T-helper 17 cell (primary cell): ENCODE results near the gene SACM1L. TPM values are rescaled to one million over a fixed set of nuclear protein-coding genes. Genes with fewer than 3 reads are reported as not detected.

ENCODE experiments used
- ATAC-seq: fragments of 150-1000 bp; cut with Tn5 transposase; 2 replicates; pipeline ENCODE4 v1.10.0; 2021; ENCODE audit warnings: mild to moderate bottlenecking, moderate library complexity
- DNase-seq, 3 donors: peaks; one replicate each; pipeline versions ENCODE4 v3.0.0 to v3.0.0-alpha.2; 2020 to 2021
- H3K9me3 ChIP-seq: one replicate; pipeline ENCODE4 v1.7.0; 2013; ENCODE audit warnings: low read length, mild to moderate bottlenecking; ENCODE audit not compliant: control insufficient read depth, poor library complexity, severe bottlenecking
- H3K27ac Mint-ChIP-seq: one replicate; pipeline ENCODE4 v1.8.0; 2022; ENCODE audit warnings: mild to moderate bottlenecking, moderate library complexity, mixed read lengths
- H3K27me3 Mint-ChIP-seq: one replicate; pipeline ENCODE4 v1.8.0; 2022; ENCODE audit warnings: mixed read lengths
- H3K36me3 Mint-ChIP-seq: one replicate; pipeline ENCODE4 v1.8.0; 2022; ENCODE audit warnings: low read depth, mixed read lengths
- H3K4me1 Mint-ChIP-seq: one replicate; pipeline ENCODE4 v1.8.0; 2022; ENCODE audit warnings: mild to moderate bottlenecking, mixed read lengths
- H3K4me3 Mint-ChIP-seq: one replicate; pipeline ENCODE4 v1.8.0; 2022; ENCODE audit warnings: mild to moderate bottlenecking, moderate library complexity, mixed read lengths
- total RNA-seq, 4 donors: library from RNA in 2 of 4; stranded (reverse) in 2 of 4; gene quantifications; one replicate each; pipeline ENCODE4 v1.2.3 and lab custom pipeline; 2022 to 2026

The SACM1L gene
- total RNA-seq, 2 donors from 2014 or later: 61.0 to 62.5 TPM

GRCh38 chr3:45774581-45775521 lies 85.7 kb downstream of the SACM1L start:
- Mint-ChIP-seq H3K4me1 (peaks cover 30% of the 10 kb centered on the region), H3K4me3 (no peak overlapping the region), H3K27ac (no peak overlapping the region), H3K36me3 (no peaks in the 10 kb centered on the region), H3K27me3 (peaks cover 20% of the 10 kb centered on the region)
- H3K9me3 ChIP-seq: no peaks in the 10 kb centered on the region
- DNase-seq (no peak), ATAC-seq (no peak)

GRCh38 chr3:45775571-45776300 lies 86.5 kb downstream of the SACM1L start:
- Mint-ChIP-seq H3K27ac (no peak overlapping the region), H3K4me3 (no peak overlapping the region), H3K36me3 (no peaks in the 10 kb centered on the region), H3K27me3 (peaks cover 20% of the 10 kb centered on the region), H3K4me1 (peaks cover 30% of the 10 kb centered on the region)
- no peak for ATAC-seq
- no peaks in the 10 kb centered on the region for H3K9me3 ChIP-seq
- DNase-seq: no peak

GRCh38 chr3:45776301-45776595 lies 87.1 kb downstream of the SACM1L start:
- no peak for ATAC-seq
- H3K27ac Mint-ChIP-seq: no peak overlapping the region
- peaks cover 27% of the 10 kb centered on the region for H3K4me1 Mint-ChIP-seq
- no peaks in the 10 kb centered on the region for H3K36me3 Mint-ChIP-seq
- no peaks in the 10 kb centered on the region for H3K9me3 ChIP-seq
- H3K4me3 Mint-ChIP-seq: no peak overlapping the region
- DNase-seq: no peak
- H3K27me3 Mint-ChIP-seq: peaks cover 20% of the 10 kb centered on the region

- H3K4me3 Mint-ChIP-seq: no peak overlapping the region
- no peaks in the 10 kb centered on the region for H3K9me3 ChIP-seq
- H3K4me1 Mint-ChIP-seq: peaks cover 26% of the 10 kb centered on the region
- DNase-seq (no peak), ATAC-seq (no peak)
- H3K36me3 Mint-ChIP-seq: no peaks in the 10 kb centered on the region
- no peak overlapping the region for H3K27ac Mint-ChIP-seq
- H3K27me3 Mint-ChIP-seq: peaks cover 20% of the 10 kb centered on the region
These were observed 87.4 kb downstream of the SACM1L start for GRCh38 chr3:45776611-45777010.

- DNase-seq: no peak
- ATAC-seq: no peak
- H3K9me3 ChIP-seq: no peaks in the 10 kb centered on the region
- Mint-ChIP-seq H3K27me3 (peaks cover 20% of the 10 kb centered on the region), H3K4me3 (no peak overlapping the region), H3K27ac (no peak overlapping the region), H3K36me3 (no peaks in the 10 kb centered on the region), H3K4me1 (peaks cover 19% of the 10 kb centered on the region)
These were observed 88.0 kb downstream of the SACM1L start for GRCh38 chr3:45777111-45777745.

- Mint-ChIP-seq H3K4me3 (no peak overlapping the region), H3K27me3 (peaks cover 20% of the 10 kb centered on the region), H3K36me3 (no peaks in the 10 kb centered on the region), H3K27ac (no peak overlapping the region), H3K4me1 (peaks cover 13% of the 10 kb centered on the region)
- ATAC-seq: no peak
- no peaks in the 10 kb centered on the region for H3K9me3 ChIP-seq
- DNase-seq: no peak
These were observed 88.7 kb downstream of the SACM1L start for GRCh38 chr3:45777746-45778386.

GRCh38 chr3:45778761-45779201 lies 89.6 kb downstream of the SACM1L start:
- no peak for DNase-seq
- Mint-ChIP-seq H3K27ac (no peak overlapping the region), H3K27me3 (peaks cover 20% of the 10 kb centered on the region), H3K4me3 (no peak overlapping the region), H3K4me1 (peaks cover 7% of the 10 kb centered on the region), H3K36me3 (no peaks in the 10 kb centered on the region)
- no peak for ATAC-seq
- no peaks in the 10 kb centered on the region for H3K9me3 ChIP-seq

- no peaks in the 10 kb centered on the region for H3K9me3 ChIP-seq
- H3K27ac Mint-ChIP-seq: no peak overlapping the region
- no peak for ATAC-seq
- H3K4me3 Mint-ChIP-seq: no peak overlapping the region
- H3K36me3 Mint-ChIP-seq: no peaks in the 10 kb centered on the region
- H3K4me1 Mint-ChIP-seq: peaks cover 3% of the 10 kb centered on the region
- H3K27me3 Mint-ChIP-seq: peaks cover 9% of the 10 kb centered on the region
- no peak for DNase-seq
These were observed 90.8 kb downstream of the SACM1L start for GRCh38 chr3:45779746-45780735.

GRCh38 chr3:45781271-45781670 lies 92.1 kb downstream of the SACM1L start:
- DNase-seq (no peak), ATAC-seq (no peak)
- H3K4me1 Mint-ChIP-seq: peaks cover 3% of the 10 kb centered on the region
- H3K27ac Mint-ChIP-seq: no peak overlapping the region
- peaks cover 9% of the 10 kb centered on the region for H3K27me3 Mint-ChIP-seq
- H3K9me3 ChIP-seq: no peaks in the 10 kb centered on the region
- H3K4me3 Mint-ChIP-seq: no peak overlapping the region
- H3K36me3 Mint-ChIP-seq: no peaks in the 10 kb centered on the region

GRCh38 chr3:45781841-45782240 lies 92.6 kb downstream of the SACM1L start:
- Mint-ChIP-seq H3K36me3 (no peaks in the 10 kb centered on the region), H3K4me1 (peaks cover 3% of the 10 kb centered on the region), H3K27ac (no peak overlapping the region), H3K27me3 (peaks cover 9% of the 10 kb centered on the region), H3K4me3 (no peak overlapping the region)
- no peaks in the 10 kb centered on the region for H3K9me3 ChIP-seq
- no peak for ATAC-seq
- DNase-seq: no peak

GRCh38 chr3:45782381-45782780 lies 93.2 kb downstream of the SACM1L start:
- Mint-ChIP-seq H3K27me3 (peaks cover 9% of the 10 kb centered on the region), H3K4me1 (peaks cover 3% of the 10 kb centered on the region), H3K4me3 (no peak overlapping the region), H3K27ac (no peak overlapping the region), H3K36me3 (peaks cover 4% of the 10 kb centered on the region)
- DNase-seq: no peak
- H3K9me3 ChIP-seq: no peaks in the 10 kb centered on the region
- no peak for ATAC-seq

GRCh38 chr3:45783667-45784066 lies 94.5 kb downstream of the SACM1L start:
- no peak for DNase-seq
- H3K4me1 Mint-ChIP-seq: peaks cover under 1% of the 10 kb centered on the region
- H3K36me3 Mint-ChIP-seq: peaks cover 4% of the 10 kb centered on the region
- peaks cover under 1% of the 10 kb centered on the region for H3K27me3 Mint-ChIP-seq
- H3K4me3 Mint-ChIP-seq: no peak overlapping the region
- H3K9me3 ChIP-seq: no peaks in the 10 kb centered on the region
- H3K27ac Mint-ChIP-seq: no peak overlapping the region
- no peak for ATAC-seq
